Dendritic cell treated with granulocyte-macrophage colony-stimulating factor and Interleukin-4, amounts not matched to agents 40 ng/mL and 50 ng/mL, for 4 days (primary cell): ENCODE data around the gene DHRS7.

ENCODE experiments used
- H3K27ac Mint-ChIP-seq: one replicate; pipeline ENCODE4 v1.8.0; 2022; ENCODE audit warnings: mild to moderate bottlenecking, mixed read lengths
- H3K27me3 Mint-ChIP-seq: one replicate; pipeline ENCODE4 v1.8.0; 2022; ENCODE audit warnings: mild to moderate bottlenecking, mixed read lengths
- H3K36me3 Mint-ChIP-seq: one replicate; pipeline ENCODE4 v1.8.0; 2022; ENCODE audit warnings: low read depth, mixed read lengths
- H3K4me1 Mint-ChIP-seq: one replicate; pipeline ENCODE4 v1.8.0; 2022; ENCODE audit warnings: low read depth, mixed read lengths
- H3K4me3 Mint-ChIP-seq: one replicate; pipeline ENCODE4 v1.8.0; 2022; ENCODE audit warnings: mild to moderate bottlenecking, moderate library complexity, mixed read lengths
- H3K9me3 Mint-ChIP-seq: one replicate; pipeline ENCODE4 v1.8.0; 2022; ENCODE audit warnings: mixed read lengths
- intact Hi-C: fragments of 100-400 bp; cut with micrococcal nuclease; formaldehyde crosslinking; loops from one replicate; pipeline ENCODE4 v1.15.0; 2022

Gene DHRS7, protein sequence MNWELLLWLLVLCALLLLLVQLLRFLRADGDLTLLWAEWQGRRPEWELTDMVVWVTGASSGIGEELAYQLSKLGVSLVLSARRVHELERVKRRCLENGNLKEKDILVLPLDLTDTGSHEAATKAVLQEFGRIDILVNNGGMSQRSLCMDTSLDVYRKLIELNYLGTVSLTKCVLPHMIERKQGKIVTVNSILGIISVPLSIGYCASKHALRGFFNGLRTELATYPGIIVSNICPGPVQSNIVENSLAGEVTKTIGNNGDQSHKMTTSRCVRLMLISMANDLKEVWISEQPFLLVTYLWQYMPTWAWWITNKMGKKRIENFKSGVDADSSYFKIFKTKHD

GRCh38 chr14:60164712-60165546, at the start of gene DHRS7:
DHRS7 (minus strand) TSS chr14:60165398; CDS start chr14:60165309, 89 bp downstream.
- Mint-ChIP-seq H3K4me1 (peaks cover 13% of the 10 kb centered on the region), H3K27ac (peak within 1 kb of the TSS; percentile 95), H3K36me3 (peaks cover 8% of the 10 kb centered on the region), H3K9me3 (no peaks in the 10 kb centered on the region), H3K4me3 (peak within 1 kb of the TSS; percentile 95), H3K27me3 (no peaks in the 10 kb centered on the region)
- intact Hi-C loops: loop anchor here (1.0 to 10.0 kb wide), 3 partner anchors 74 to 660 kb away; partner anchors contain the start of gene PCNX4

DNA sequence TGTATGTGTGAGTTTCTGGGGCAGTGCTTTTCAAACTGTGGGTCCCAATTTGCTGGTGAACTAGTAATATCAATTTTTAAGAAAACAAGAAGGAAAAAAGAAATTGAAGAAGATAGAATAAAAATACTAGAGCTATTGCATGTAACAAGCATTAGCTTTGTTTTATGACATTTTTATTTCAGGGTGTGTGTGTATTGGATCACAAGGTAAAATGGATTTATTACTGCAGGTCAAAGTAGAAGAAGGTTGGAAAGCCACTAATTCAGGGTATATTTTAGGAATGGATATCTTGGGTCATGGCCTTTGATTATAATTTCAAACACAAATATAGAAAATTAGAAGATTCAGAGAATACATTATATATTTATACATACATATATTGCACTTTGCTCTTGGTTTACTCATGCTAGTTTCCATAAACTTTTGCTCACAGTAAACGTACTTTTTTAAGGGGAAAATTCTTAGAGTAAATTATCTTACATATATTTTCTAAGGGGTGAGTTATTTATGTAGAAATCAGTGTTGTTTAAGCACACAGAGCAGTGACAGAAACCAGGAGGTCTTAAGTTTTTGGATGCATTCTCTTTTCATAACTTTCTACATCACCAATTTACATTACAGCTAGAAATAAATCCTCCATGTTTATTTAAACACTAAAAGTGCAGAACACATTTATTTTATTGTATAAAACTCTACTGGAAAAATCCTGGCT, 49.4 kb upstream of the DHRS7 start:
- intact Hi-C loops: no loop called here

GRCh38 chr14:60214003-60214402, 48.8 kb upstream of the DHRS7 start:
- H3K27me3 Mint-ChIP-seq: no peaks in the 10 kb centered on the region
- H3K27ac Mint-ChIP-seq: no peak overlapping the region
- intact Hi-C loops: no loop called here
- no peaks in the 10 kb centered on the region for H3K4me1 Mint-ChIP-seq
- H3K36me3 Mint-ChIP-seq: no peaks in the 10 kb centered on the region
- H3K9me3 Mint-ChIP-seq: no peaks in the 10 kb centered on the region
- no peak overlapping the region for H3K4me3 Mint-ChIP-seq

More for the DNA sequence above, 49.4 kb upstream of the DHRS7 start:
- Mint-ChIP-seq H3K4me1 (no peaks in the 10 kb centered on the region), H3K9me3 (no peaks in the 10 kb centered on the region), H3K4me3 (no peak overlapping the region), H3K36me3 (no peaks in the 10 kb centered on the region), H3K27me3 (no peaks in the 10 kb centered on the region), H3K27ac (no peak overlapping the region)

GRCh38 chr14:60212503-60213371, 47.5 kb upstream of the DHRS7 start:
- Mint-ChIP-seq H3K27me3 (no peaks in the 10 kb centered on the region), H3K4me1 (no peaks in the 10 kb centered on the region), H3K9me3 (no peaks in the 10 kb centered on the region), H3K36me3 (no peaks in the 10 kb centered on the region), H3K27ac (no peak overlapping the region), H3K4me3 (no peak overlapping the region)
- intact Hi-C loops: no loop called here

- intact Hi-C loops: no loop called here
- Mint-ChIP-seq H3K4me1 (peaks cover 6% of the 10 kb centered on the region), H3K27ac (no peak overlapping the region), H3K9me3 (no peaks in the 10 kb centered on the region), H3K4me3 (no peak overlapping the region), H3K36me3 (no peaks in the 10 kb centered on the region), H3K27me3 (no peaks in the 10 kb centered on the region)
These were observed 46.0 kb upstream of the DHRS7 start for GRCh38 chr14:60211153-60211552.

- no peaks in the 10 kb centered on the region for H3K27me3 Mint-ChIP-seq
- no peaks in the 10 kb centered on the region for H3K36me3 Mint-ChIP-seq
- H3K27ac Mint-ChIP-seq: no peak overlapping the region
- intact Hi-C loops: no loop called here
- no peak overlapping the region for H3K4me3 Mint-ChIP-seq
- peaks cover 6% of the 10 kb centered on the region for H3K4me1 Mint-ChIP-seq
- no peaks in the 10 kb centered on the region for H3K9me3 Mint-ChIP-seq
These were observed 45.5 kb upstream of the DHRS7 start for GRCh38 chr14:60210703-60211102.

- Mint-ChIP-seq H3K27ac (no peak overlapping the region), H3K27me3 (no peaks in the 10 kb centered on the region), H3K4me1 (peaks cover 12% of the 10 kb centered on the region), H3K36me3 (no peaks in the 10 kb centered on the region), H3K4me3 (no peak overlapping the region), H3K9me3 (no peaks in the 10 kb centered on the region)
- intact Hi-C loops: no loop called here
These were observed 41.8 kb upstream of the DHRS7 start for GRCh38 chr14:60206837-60207533.

GRCh38 chr14:60206249-60206670, 41.1 kb upstream of the DHRS7 start:
- Mint-ChIP-seq H3K36me3 (no peaks in the 10 kb centered on the region), H3K4me1 (peaks cover 12% of the 10 kb centered on the region), H3K27ac (no peak overlapping the region), H3K4me3 (no peak overlapping the region), H3K27me3 (no peaks in the 10 kb centered on the region), H3K9me3 (no peaks in the 10 kb centered on the region)
- intact Hi-C loops: no loop called here

- Mint-ChIP-seq H3K4me1 (peaks cover 12% of the 10 kb centered on the region), H3K27me3 (no peaks in the 10 kb centered on the region), H3K4me3 (no peak overlapping the region), H3K27ac (no peak overlapping the region), H3K9me3 (peaks cover 2% of the 10 kb centered on the region), H3K36me3 (no peaks in the 10 kb centered on the region)
- intact Hi-C loops: no loop called here
These were observed 39.9 kb upstream of the DHRS7 start for GRCh38 chr14:60204843-60205774.

- H3K4me3 Mint-ChIP-seq: no peak overlapping the region
- no peaks in the 10 kb centered on the region for H3K36me3 Mint-ChIP-seq
- H3K4me1 Mint-ChIP-seq: peaks cover 12% of the 10 kb centered on the region
- intact Hi-C loops: no loop called here
- H3K27me3 Mint-ChIP-seq: no peaks in the 10 kb centered on the region
- H3K27ac Mint-ChIP-seq: no peak overlapping the region
- peaks cover 11% of the 10 kb centered on the region for H3K9me3 Mint-ChIP-seq
These were observed 39.1 kb upstream of the DHRS7 start for GRCh38 chr14:60204104-60204842.

DNA sequence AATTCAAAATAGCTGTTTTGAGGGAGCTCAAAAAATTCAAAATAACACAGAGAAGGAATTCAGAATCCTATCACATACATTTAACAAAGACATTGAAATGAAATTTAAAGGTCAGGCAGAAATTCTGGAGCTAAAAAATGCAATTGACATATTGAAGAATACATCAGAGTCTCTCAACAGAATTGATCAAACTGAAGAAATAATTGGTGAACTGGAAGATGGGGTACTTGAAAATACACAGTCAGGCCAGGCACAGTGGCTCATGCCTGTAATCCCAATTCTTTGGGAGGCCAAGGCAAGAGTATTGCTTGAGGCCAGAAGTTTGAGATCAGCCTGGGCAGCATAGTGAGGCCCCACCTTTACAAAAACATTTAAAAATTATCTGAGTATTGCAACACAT, 34.1 kb upstream of the DHRS7 start:
- Mint-ChIP-seq H3K9me3 (peaks cover 15% of the 10 kb centered on the region), H3K27me3 (no peaks in the 10 kb centered on the region), H3K4me3 (no peak overlapping the region), H3K4me1 (peaks cover 17% of the 10 kb centered on the region), H3K36me3 (no peaks in the 10 kb centered on the region), H3K27ac (no peak overlapping the region)
- intact Hi-C loops: no loop called here
